HepG2 (cell line): Measurements from ENCODE around the gene MIEF2. TPM values are rescaled to one million over a fixed set of nuclear protein-coding genes. Genes with fewer than 3 reads are reported as not detected.

ENCODE experiments used
- ARHGAP35 ChIP-seq: sonication (generic); formaldehyde crosslinking; IDR thresholded peaks from 2 replicates; pipeline ENCODE4 v1.9.0; 2022; ENCODE audit warnings: mild to moderate bottlenecking, inconsistent platforms, moderate library complexity, missing genetic modification reagents, borderline replicate concordance
- ATF3 ChIP-seq: sonication (generic); formaldehyde crosslinking; IDR thresholded peaks from 2 replicates; pipeline ENCODE4 v1.4.0; 2020; ENCODE audit warnings: missing genetic modification reagents
- BRCA1 ChIP-seq: sonication (generic); formaldehyde crosslinking; IDR thresholded peaks from 2 replicates; pipeline ENCODE4 v1.4.0; 2020; ENCODE audit warnings: missing genetic modification reagents
- FOXK1 ChIP-seq: sonication (generic); formaldehyde crosslinking; IDR thresholded peaks from 2 replicates; pipeline ENCODE4 v1.4.0; 2020; ENCODE audit warnings: low read depth, missing genetic modification reagents, borderline replicate concordance
- HNF1B ChIP-seq: sonication (generic); formaldehyde crosslinking; IDR thresholded peaks from 2 replicates; pipeline ENCODE4 v1.5.1; 2020; ENCODE audit warnings: mild to moderate bottlenecking, moderate library complexity, missing genetic modification reagents
- HNF4A ChIP-seq: sonication (generic); formaldehyde crosslinking; IDR thresholded peaks from 2 replicates; pipeline ENCODE4 v1.4.0; 2020; ENCODE audit warnings: missing genetic modification reagents
- IKZF1 ChIP-seq: fragments of 450-650 bp; IDR thresholded peaks from 2 replicates; pipeline ENCODE4 v1.7.1; 2016
- JUNB ChIP-seq: sonication (generic); formaldehyde crosslinking; IDR thresholded peaks from 2 replicates; pipeline ENCODE4 v1.8.0; 2022; ENCODE audit warnings: missing genetic modification reagents, mild to moderate bottlenecking, borderline replicate concordance
- MTA3 ChIP-seq: sonication (generic); formaldehyde crosslinking; IDR thresholded peaks from 2 replicates; pipeline ENCODE4 v1.4.0; 2020; ENCODE audit warnings: missing genetic modification reagents
- MXI1 ChIP-seq: IDR thresholded peaks from 3 replicates; pipeline ENCODE4 v1.6.1; 2012; ENCODE audit warnings: low read depth, low read length, inconsistent platforms, borderline replicate concordance
- NFE2L2 ChIP-seq: fragments of 150-350 bp; IDR thresholded peaks from 2 replicates; pipeline ENCODE4 v1.6.1; 2014; ENCODE audit warnings: low read length
- NR2F6 ChIP-seq, 2 experiments: IDR thresholded peaks; 2 replicates each; pipeline ENCODE4 v1.6.1; 2016; ENCODE audit warnings: antibody characterized with exemption in 1 of 2, mild to moderate bottlenecking in 1 of 2
- NRL ChIP-seq: sonication (generic); formaldehyde crosslinking; IDR thresholded peaks from 2 replicates; pipeline ENCODE4 v1.5.0; 2020; ENCODE audit warnings: missing genetic modification reagents, mild to moderate bottlenecking, moderate library complexity, borderline replicate concordance
- PPARG ChIP-seq: conservative IDR thresholded peaks from 2 replicates; pipeline ENCODE4 v1.6.1; 2016; ENCODE audit warnings: missing biosample characterization, missing genetic modification reagents
- RBM39 ChIP-seq: fragments of 200-400 bp; formaldehyde crosslinking; IDR thresholded peaks from one replicate; pipeline ENCODE4 v1.6.1; 2018; ENCODE audit warnings: antibody characterized with exemption, mild to moderate bottlenecking, low read depth, low read length; ENCODE audit not compliant: poor library complexity, severe bottlenecking
- ZFP90 ChIP-seq: sonication (generic); formaldehyde crosslinking; IDR thresholded peaks from 2 replicates; pipeline ENCODE4 v1.8.0; 2022; ENCODE audit warnings: missing genetic modification reagents, mild to moderate bottlenecking, inconsistent platforms, borderline replicate concordance
- ZFX ChIP-seq: sonication (generic); formaldehyde crosslinking; IDR thresholded peaks from 2 replicates; pipeline ENCODE4 v1.4.0; 2020; ENCODE audit warnings: mild to moderate bottlenecking, low read depth, missing genetic modification reagents, moderate library complexity
- ZFY ChIP-seq: sonication (generic); formaldehyde crosslinking; IDR thresholded peaks from 2 replicates; pipeline ENCODE4 v1.4.0; 2020; ENCODE audit warnings: missing genetic modification reagents
- ZGPAT ChIP-seq: IDR thresholded peaks from 2 replicates; pipeline ENCODE4 v1.6.1; 2016; ENCODE audit warnings: mild to moderate bottlenecking
- ZNF263 ChIP-seq: sonication (generic); formaldehyde crosslinking; IDR thresholded peaks from 2 replicates; pipeline ENCODE4 v1.4.0; 2020; ENCODE audit warnings: missing genetic modification reagents
- ZNF329 ChIP-seq: sonication (generic); formaldehyde crosslinking; IDR thresholded peaks from 2 replicates; pipeline ENCODE4 v1.9.0; 2021; ENCODE audit warnings: low read depth, mild to moderate bottlenecking, missing genetic modification reagents
- ZNF44 ChIP-seq: sonication (generic); formaldehyde crosslinking; IDR thresholded peaks from 2 replicates; pipeline ENCODE4 v1.5.1; 2020; ENCODE audit warnings: mild to moderate bottlenecking, missing genetic modification reagents
- ZNF547 ChIP-seq: sonication (generic); formaldehyde crosslinking; IDR thresholded peaks from 2 replicates; pipeline ENCODE4 v1.5.1; 2020; ENCODE audit warnings: mild to moderate bottlenecking, missing genetic modification reagents
- ZNF639 ChIP-seq: conservative IDR thresholded peaks from 2 replicates; pipeline ENCODE4 v1.6.1; 2018; ENCODE audit warnings: missing genetic modification reagents
- polyA plus RNA-seq, 8 experiments: library from polyadenylated mRNA; depleted of rRNA in 3 of 8; stranded (reverse) in 7 of 8; unstranded in 1 of 8; fragments of >200 nt; fragmentation: Illumina TruSeq in 4 of 8; extraction: Trizol in 4 of 8; gene quantifications; 2 replicates each; pipeline versions ENCODE4 v1.2.1 to v1.2.3, GENCODE V29; 2011 to 2016; ENCODE audit warnings: low read depth in 4 of 8, missing spikeins in 1 of 8, mixed read lengths in 1 of 8; ENCODE audit not compliant: insufficient read depth in 1 of 8
- total RNA-seq, 5 experiments: library from RNA; depleted of rRNA; stranded (reverse); fragments of >200 nt; fragmentation: Illumina TruSeq; extraction: Trizol; gene quantifications; 2 replicates each; pipeline ENCODE4 v1.2.3, GENCODE V29; 2016; ENCODE audit warnings: low read depth in 1 of 5

MIEF2 gene
- total and polyA plus RNA-seq, 2 of the 13 experiments (the other 11 are each of a cell fraction or from before 2014, with no cell fraction given): 6.0 to 8.0 TPM

- TF ChIP-seq ZNF547 (CRISPR knock-in tag) (0 out of 2 replicates have a peak, but pooled peaks have one; percentile 15), IKZF1 (no peak), FOXK1 (CRISPR knock-in tag) (0 out of 2 replicates have a peak, but pooled peaks have one; percentile 14), ZNF329 (CRISPR knock-in tag) (no peak), ZFY (CRISPR knock-in tag) (peak; percentile 93), HNF4A (peak; percentile 62), HNF1B (CRISPR knock-in tag) (peak; percentile 58), NRL (CRISPR knock-in tag) (peak; percentile 87), RBM39 (peak; percentile 43), ARHGAP35 (no peak), ZNF639 (CRISPR knock-in tag) (no peak), ZFP90 (CRISPR knock-in tag) (peak; percentile 62; the same call in 1 of the 2 replicates), MXI1 (0 out of 3 replicates have a peak, but pooled peaks have one; percentile 19), ZFX (CRISPR knock-in tag) (peak; percentile 93), BRCA1 (CRISPR knock-in tag) (peak; percentile 25; the same call in 1 of the 2 replicates), ZGPAT (peak; percentile 27; the same call in 1 of the 2 replicates), NR2F6 (IDR thresholded peaks at IDR 0.05) (no peak; the same call in 1 of the 2 replicates), NR2F6 (CRISPR knock-in tag; IDR thresholded peaks at IDR 0.05) (peak; percentile 22; the same call in 1 of the 2 replicates), PPARG (CRISPR knock-in tag) (0 out of 2 replicates have a peak, but pooled peaks have one; percentile 15), ATF3 (CRISPR knock-in tag) (0 out of 2 replicates have a peak, but pooled peaks have one; percentile 17), JUNB (CRISPR knock-in tag) (no peak), ZNF263 (CRISPR knock-in tag) (no peak), NFE2L2 (no peak), ZNF44 (CRISPR knock-in tag) (peak; percentile 70; the same call in 1 of the 2 replicates), MTA3 (no peak)
Measured at GRCh38 chr17:18224387-18225120, 35.9 kb upstream of the MIEF2 start (continued).
